Measurements from ENCODE around the gene PPP1R14C.

GRCh38 chr6:150229436-150230163 is 86.8 kb downstream of the PPP1R14C start:
- TF ChIP-seq BRF2 (CRISPR knock-in tag; IDR thresholded peaks at IDR 0.05) (no peak), JUN (CRISPR knock-in tag; IDR thresholded peaks at IDR 0.05) (no peak), CHD4 (IDR thresholded peaks at IDR 0.05; ENCODE audit: borderline replicate concordance, low read length) (no peak), CHCHD3 (CRISPR knock-in tag; IDR thresholded peaks at IDR 0.05) (no peak), ZNF354B (CRISPR knock-in tag; IDR thresholded peaks at IDR 0.05) (no peak), RCOR2 (CRISPR knock-in tag; IDR thresholded peaks at IDR 0.05) (no peak), ZNF496 (CRISPR knock-in tag; IDR thresholded peaks at IDR 0.05; ENCODE audit: insufficient replicate concordance) (no peak), XBP1 (CRISPR knock-in tag; IDR thresholded peaks at IDR 0.05) (no peak), CTCF (CRISPR knock-in tag; IDR thresholded peaks at IDR 0.05) (no peak), KMT2A (CRISPR knock-in tag; IDR thresholded peaks at IDR 0.05) (no peak), NR2F2 (IDR thresholded peaks at IDR 0.05; ENCODE audit: borderline replicate concordance, low read depth) (no peak)

Measured in HepG2 (cell line).